K562 (cell line): ENCODE data around the gene CARD10. TPM values are rescaled to one million over a fixed set of nuclear protein-coding genes. Genes with fewer than 3 reads are reported as not detected.
A peak's percentile ranks its signal among the peaks of the same experiment; 100 is the strongest.

Experiments
- CEBPG ChIP-seq, 3 experiments: fragments of 200-800 bp in 1 of 3; sonication (Bioruptor generic) in 1 of 3; sonication (generic) in 1 of 3; formaldehyde crosslinking in 1 of 3; IDR thresholded peaks in 2 of 3; conservative IDR thresholded peaks in 1 of 3; 2 replicates each; pipeline versions ENCODE4 v1.6.1 to v1.8.0; 2016 to 2022; ENCODE audit warnings: missing compliant biosample characterization in 2 of 3, missing genetic modification characterization in 2 of 3, mild to moderate bottlenecking in 1 of 3, missing genetic modification reagents in 1 of 3
- EGR1 ChIP-seq: fragments of 450-650 bp; conservative IDR thresholded peaks from 2 replicates; pipeline ENCODE4 v1.6.1; 2017; ENCODE audit warnings: mild to moderate bottlenecking
- KAT8 ChIP-seq: fragments of 450-650 bp; IDR thresholded peaks from 2 replicates; pipeline ENCODE4 v1.6.1; 2016; ENCODE audit warnings: low read depth, mild to moderate bottlenecking
- KDM5B ChIP-seq: fragments of 200-600 bp; sonication (generic); IDR thresholded peaks from 2 replicates; pipeline ENCODE4 v1.6.1; 2012; ENCODE audit warnings: low read depth, mild to moderate bottlenecking, moderate library complexity, low read length, control low read depth, inconsistent platforms; ENCODE audit not compliant: insufficient replicate concordance
- L3MBTL2 ChIP-seq: fragments of 450-650 bp; IDR thresholded peaks from 2 replicates; pipeline ENCODE4 v1.6.1; 2016; ENCODE audit warnings: mild to moderate bottlenecking, moderate library complexity
- MAX ChIP-seq: sonication (generic); formaldehyde crosslinking; IDR thresholded peaks from 2 replicates; pipeline ENCODE4 v1.9.0; 2022; ENCODE audit warnings: mild to moderate bottlenecking, missing genetic modification reagents
- MAZ ChIP-seq, 2 experiments: fragments of 450-650 bp in 1 of 2; sonication (generic) in 1 of 2; formaldehyde crosslinking; IDR thresholded peaks in 1 of 2; conservative IDR thresholded peaks in 1 of 2; 2 replicates each; pipeline versions ENCODE4 v1.4.0 to v1.5.0; 2020; ENCODE audit warnings: mild to moderate bottlenecking in 1 of 2, missing genetic modification reagents in 1 of 2
- NONO ChIP-seq, 2 experiments: fragments of 200-400 bp in 1 of 2; fragments of 450-650 bp in 1 of 2; formaldehyde crosslinking in 1 of 2; IDR thresholded peaks; 2 replicates each; pipeline ENCODE4 v1.6.1; 2017; ENCODE audit warnings: low read depth in 2 of 2, mild to moderate bottlenecking in 2 of 2, moderate library complexity in 2 of 2, low read length in 1 of 2
- RBM15 ChIP-seq: fragments of 200-400 bp; formaldehyde crosslinking; IDR thresholded peaks from 2 replicates; pipeline ENCODE4 v1.6.1; 2018; ENCODE audit warnings: mild to moderate bottlenecking, low read length, moderate library complexity; ENCODE audit not compliant: insufficient read depth
- SP2 ChIP-seq: IDR thresholded peaks from 2 replicates; pipeline ENCODE4 v1.6.1; 2011; ENCODE audit warnings: mild to moderate bottlenecking, low read depth, low read length, moderate library complexity; ENCODE audit not compliant: poor library complexity, severe bottlenecking; ENCODE audit errors: extremely low read depth
- YBX1 ChIP-seq: fragments of 450-650 bp; IDR thresholded peaks from 2 replicates; pipeline ENCODE4 v1.7.1; 2016; ENCODE audit warnings: mild to moderate bottlenecking
- YY1 ChIP-seq, 3 experiments: IDR thresholded peaks; 2 replicates each; pipeline ENCODE4 v1.6.1; 2011; ENCODE audit warnings: low read length in 2 of 3, mild to moderate bottlenecking in 2 of 3, moderate library complexity in 2 of 3, borderline replicate concordance in 1 of 3, control low read depth in 1 of 3, low read depth in 1 of 3; ENCODE audit not compliant: insufficient read depth in 3 of 3, insufficient replicate concordance in 2 of 3, control insufficient read depth in 1 of 3, insufficient read length in 1 of 3; ENCODE audit errors: extremely low read depth in 1 of 3
- polyA plus RNA-seq, 8 experiments: library from polyadenylated mRNA; depleted of rRNA in 4 of 8; stranded (reverse) in 5 of 8; unstranded in 3 of 8; fragments of >200 nt; fragmentation: Nextera tagmentation in 2 of 8; fragmentation: Illumina TruSeq in 1 of 8; extraction: Ambion mirVana in 2 of 8; extraction: Trizol in 1 of 8; gene quantifications; 2 replicates each; pipeline versions ENCODE4 v1.2.1 to v1.2.3, GENCODE V29; 2011 to 2014; ENCODE audit warnings: inconsistent platforms in 1 of 8, missing spikeins in 1 of 8
- total RNA-seq, 7 experiments: library from RNA; depleted of rRNA in 6 of 7; stranded (reverse); fragments of >200 nt in 6 of 7; fragmentation: Illumina TruSeq in 2 of 7; extraction: Trizol in 2 of 7; gene quantifications; 2 replicates each; pipeline versions ENCODE4 v1.2.1 to v1.2.3, GENCODE V29; 2011 to 2021; ENCODE audit warnings: low replicate concordance in 1 of 7
- TF ChIP-seq, protein P1 (sequence below): fragments of 200-800 bp; sonication (Bioruptor generic); IDR thresholded peaks from 2 replicates; pipeline ENCODE4 v1.6.1; 2017; ENCODE audit warnings: missing genetic modification characterization, missing compliant biosample characterization
- TF ChIP-seq, protein P2 (sequence below): IDR thresholded peaks from 2 replicates; pipeline ENCODE4 v1.6.1; 2016; ENCODE audit warnings: missing genetic modification characterization, missing compliant biosample characterization
- TF ChIP-seq, protein P3 (sequence below): fragments of 450-650 bp; IDR thresholded peaks from 2 replicates; pipeline ENCODE4 v1.6.1; 2017; ENCODE audit warnings: antibody characterized with exemption, mild to moderate bottlenecking

CARD10 gene
- total and polyA plus RNA-seq, 9 of the 15 experiments (the other 6 are each of a cell fraction or from before 2014, with no cell fraction given), result 0.13 to 5.8 (median 1.6) TPM

DNA sequence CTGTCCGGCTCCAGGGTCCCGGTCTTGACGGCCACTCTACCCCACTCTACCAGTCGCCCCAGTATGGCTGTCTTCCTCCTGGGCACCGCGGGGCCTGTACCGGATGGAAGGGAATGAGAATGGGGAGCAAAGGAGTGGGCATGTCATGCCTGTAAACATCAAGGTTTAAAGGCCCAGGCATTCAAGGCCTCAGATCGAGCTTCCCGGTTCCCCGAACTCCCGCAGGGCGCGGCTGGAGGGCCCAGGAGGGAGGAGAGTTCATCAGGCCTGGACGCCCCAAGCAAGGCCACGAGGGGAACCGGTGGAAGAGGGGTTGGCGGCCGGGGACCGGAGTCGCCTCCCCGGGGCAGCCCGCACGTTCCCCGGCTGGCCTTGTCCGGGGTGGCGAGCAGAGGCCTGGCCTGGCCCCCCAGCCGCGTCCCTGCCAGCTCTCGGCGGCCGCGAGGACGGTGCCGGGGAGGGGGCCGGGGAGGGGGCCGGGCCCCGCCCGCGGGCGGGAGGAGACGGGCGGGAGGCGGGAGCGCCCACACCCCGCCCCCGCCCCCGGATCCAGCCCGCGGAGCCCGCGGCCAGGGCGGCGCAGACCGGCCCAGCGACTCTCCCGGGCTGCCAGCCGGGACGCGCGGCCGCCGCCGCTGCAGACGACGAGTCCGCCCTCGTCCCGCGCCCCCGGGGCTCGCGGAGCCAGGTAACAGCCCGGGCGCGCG is 40.8 kb upstream of the CARD10 start, which contains the start of gene CDC42EP1 (continued):
- TF ChIP-seq, protein P1, sequence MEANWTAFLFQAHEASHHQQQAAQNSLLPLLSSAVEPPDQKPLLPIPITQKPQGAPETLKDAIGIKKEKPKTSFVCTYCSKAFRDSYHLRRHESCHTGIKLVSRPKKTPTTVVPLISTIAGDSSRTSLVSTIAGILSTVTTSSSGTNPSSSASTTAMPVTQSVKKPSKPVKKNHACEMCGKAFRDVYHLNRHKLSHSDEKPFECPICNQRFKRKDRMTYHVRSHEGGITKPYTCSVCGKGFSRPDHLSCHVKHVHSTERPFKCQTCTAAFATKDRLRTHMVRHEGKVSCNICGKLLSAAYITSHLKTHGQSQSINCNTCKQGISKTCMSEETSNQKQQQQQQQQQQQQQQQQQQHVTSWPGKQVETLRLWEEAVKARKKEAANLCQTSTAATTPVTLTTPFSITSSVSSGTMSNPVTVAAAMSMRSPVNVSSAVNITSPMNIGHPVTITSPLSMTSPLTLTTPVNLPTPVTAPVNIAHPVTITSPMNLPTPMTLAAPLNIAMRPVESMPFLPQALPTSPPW (CRISPR knock-in tag), result peak; percentile 98
- TF ChIP-seq YBX1, result no peak
- TF ChIP-seq MAZ (CRISPR knock-in tag; conservative IDR thresholded peaks at IDR 0.05 in 1 of 2, IDR thresholded peaks at IDR 0.05 in 1 of 2), result peak; percentile 66 to 96; a peak in 3 of 4 replicates
- TF ChIP-seq L3MBTL2, result peak; percentile 62; the same call in 1 of the 2 replicates
- TF ChIP-seq SP2, result no peak
- TF ChIP-seq KAT8, result no peak
- TF ChIP-seq, protein P2, sequence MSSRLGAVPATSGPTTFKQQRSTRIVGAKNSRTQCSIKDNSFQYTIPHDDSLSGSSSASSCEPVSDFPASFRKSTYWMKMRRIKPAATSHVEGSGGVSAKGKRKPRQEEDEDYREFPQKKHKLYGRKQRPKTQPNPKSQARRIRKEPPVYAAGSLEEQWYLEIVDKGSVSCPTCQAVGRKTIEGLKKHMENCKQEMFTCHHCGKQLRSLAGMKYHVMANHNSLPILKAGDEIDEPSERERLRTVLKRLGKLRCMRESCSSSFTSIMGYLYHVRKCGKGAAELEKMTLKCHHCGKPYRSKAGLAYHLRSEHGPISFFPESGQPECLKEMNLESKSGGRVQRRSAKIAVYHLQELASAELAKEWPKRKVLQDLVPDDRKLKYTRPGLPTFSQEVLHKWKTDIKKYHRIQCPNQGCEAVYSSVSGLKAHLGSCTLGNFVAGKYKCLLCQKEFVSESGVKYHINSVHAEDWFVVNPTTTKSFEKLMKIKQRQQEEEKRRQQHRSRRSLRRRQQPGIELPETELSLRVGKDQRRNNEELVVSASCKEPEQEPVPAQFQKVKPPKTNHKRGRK (tag), result no peak
- peak in 2 of 3 experiments; percentile 55 to 79 for TF ChIP-seq YY1 (IDR thresholded peaks at IDR 0.05; ENCODE audit: borderline replicate concordance in 1 of 3, control insufficient read depth in 1 of 3, extremely low read depth in 1 of 3, insufficient read depth in 3 of 3, insufficient read length in 1 of 3, insufficient replicate concordance in 2 of 3, low read depth in 1 of 3, low read length in 2 of 3)
- TF ChIP-seq RBM15, result no peak
- no peak for TF ChIP-seq EGR1
- TF ChIP-seq, protein P3, sequence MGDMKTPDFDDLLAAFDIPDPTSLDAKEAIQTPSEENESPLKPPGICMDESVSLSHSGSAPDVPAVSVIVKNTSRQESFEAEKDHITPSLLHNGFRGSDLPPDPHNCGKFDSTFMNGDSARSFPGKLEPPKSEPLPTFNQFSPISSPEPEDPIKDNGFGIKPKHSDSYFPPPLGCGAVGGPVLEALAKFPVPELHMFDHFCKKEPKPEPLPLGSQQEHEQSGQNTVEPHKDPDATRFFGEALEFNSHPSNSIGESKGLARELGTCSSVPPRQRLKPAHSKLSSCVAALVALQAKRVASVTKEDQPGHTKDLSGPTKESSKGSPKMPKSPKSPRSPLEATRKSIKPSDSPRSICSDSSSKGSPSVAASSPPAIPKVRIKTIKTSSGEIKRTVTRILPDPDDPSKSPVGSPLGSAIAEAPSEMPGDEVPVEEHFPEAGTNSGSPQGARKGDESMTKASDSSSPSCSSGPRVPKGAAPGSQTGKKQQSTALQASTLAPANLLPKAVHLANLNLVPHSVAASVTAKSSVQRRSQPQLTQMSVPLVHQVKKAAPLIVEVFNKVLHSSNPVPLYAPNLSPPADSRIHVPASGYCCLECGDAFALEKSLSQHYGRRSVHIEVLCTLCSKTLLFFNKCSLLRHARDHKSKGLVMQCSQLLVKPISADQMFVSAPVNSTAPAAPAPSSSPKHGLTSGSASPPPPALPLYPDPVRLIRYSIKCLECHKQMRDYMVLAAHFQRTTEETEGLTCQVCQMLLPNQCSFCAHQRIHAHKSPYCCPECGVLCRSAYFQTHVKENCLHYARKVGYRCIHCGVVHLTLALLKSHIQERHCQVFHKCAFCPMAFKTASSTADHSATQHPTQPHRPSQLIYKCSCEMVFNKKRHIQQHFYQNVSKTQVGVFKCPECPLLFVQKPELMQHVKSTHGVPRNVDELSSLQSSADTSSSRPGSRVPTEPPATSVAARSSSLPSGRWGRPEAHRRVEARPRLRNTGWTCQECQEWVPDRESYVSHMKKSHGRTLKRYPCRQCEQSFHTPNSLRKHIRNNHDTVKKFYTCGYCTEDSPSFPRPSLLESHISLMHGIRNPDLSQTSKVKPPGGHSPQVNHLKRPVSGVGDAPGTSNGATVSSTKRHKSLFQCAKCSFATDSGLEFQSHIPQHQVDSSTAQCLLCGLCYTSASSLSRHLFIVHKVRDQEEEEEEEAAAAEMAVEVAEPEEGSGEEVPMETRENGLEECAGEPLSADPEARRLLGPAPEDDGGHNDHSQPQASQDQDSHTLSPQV, result peak; percentile 47
- peak; percentile 57 for TF ChIP-seq KDM5B
- 0 out of 2 replicates have a peak, but pooled peaks have one; percentile 34 for TF ChIP-seq CEBPG (CRISPR knock-in tag; IDR thresholded peaks at IDR 0.05)
- TF ChIP-seq CEBPG (tag; conservative IDR thresholded peaks at IDR 0.05 in 1 of 2, IDR thresholded peaks at IDR 0.05 in 1 of 2), result no peak
- TF ChIP-seq MAX (CRISPR knock-in tag), result peak; percentile 51; the same call in 1 of the 2 replicates
- 0 out of 4 replicates have a peak, but pooled peaks of 1 of the 2 experiments have one; percentile 24 for TF ChIP-seq NONO (IDR thresholded peaks at IDR 0.05; ENCODE audit: low read depth in 2 of 2, low read length in 1 of 2)
